Spleen (tissue), 11 donors: Measurements from ENCODE around the gene ST6GALNAC3. TPM values are rescaled to one million over a fixed set of nuclear protein-coding genes. Genes with fewer than 3 reads are reported as not detected.
"Not testable (repeated sequence)": the region's sequence is repeated elsewhere in the genome, so short reads cannot be mapped to it uniquely, and the experiment has no call there.

Experiments
- DNase-seq: peaks from one replicate; pipeline ENCODE4 v3.0.0-alpha.2; 2020
- H3K27ac ChIP-seq, 8 donors: fragments of 200-600 bp; sonication (generic) in 7 of 8; 1 replicate in 4 of 8; 2 replicates in 4 of 8; pipeline versions ENCODE4 v1.5.0 to v1.8.0; 2016 to 2021; ENCODE audit warnings: inconsistent platforms in 4 of 8, mild to moderate bottlenecking in 4 of 8, moderate library complexity in 1 of 8
- H3K27me3 ChIP-seq, 7 donors: fragments of 200-600 bp; sonication (generic) in 6 of 7; replicated peaks in 1 of 7; 1 replicate in 4 of 7; 2 replicates in 3 of 7; pipeline versions ENCODE4 v1.5.0 to v1.8.0; 2016 to 2021; ENCODE audit warnings: inconsistent platforms in 3 of 7, mild to moderate bottlenecking in 1 of 7
- H3K36me3 ChIP-seq, 6 donors: fragments of 200-600 bp; sonication (generic) in 5 of 6; 1 replicate in 4 of 6; 2 replicates in 2 of 6; pipeline versions ENCODE4 v1.5.0 to v1.8.0; 2016 to 2021; ENCODE audit warnings: inconsistent platforms in 2 of 6
- H3K4me1 ChIP-seq, 6 donors: fragments of 200-600 bp; sonication (generic) in 5 of 6; 1 replicate in 3 of 6; 2 replicates in 3 of 6; pipeline versions ENCODE4 v1.5.0 to v1.8.0; 2016 to 2021; ENCODE audit warnings: inconsistent platforms in 3 of 6
- H3K4me3 ChIP-seq, 8 donors: fragments of 200-600 bp; sonication (generic) in 7 of 8; 1 replicate in 4 of 8; 2 replicates in 4 of 8; pipeline versions ENCODE4 v1.5.0 to v1.8.0; 2016 to 2021; ENCODE audit warnings: inconsistent platforms in 4 of 8, mild to moderate bottlenecking in 4 of 8, moderate library complexity in 2 of 8
- H3K9me3 ChIP-seq, 8 donors: fragments of 200-600 bp; sonication (generic) in 7 of 8; 1 replicate in 4 of 8; 2 replicates in 4 of 8; pipeline versions ENCODE4 v1.5.0 to v1.8.0; 2016 to 2021; ENCODE audit warnings: inconsistent platforms in 4 of 8
- CTCF ChIP-seq, 11 experiments: fragments of 200-600 bp in 7 of 11; fragments of 450-650 bp in 4 of 11; sonication (generic) in 4 of 11; IDR thresholded peaks in 8 of 11; conservative IDR thresholded peaks in 3 of 11; 1 replicate in 7 of 11; 2 replicates in 4 of 11; pipeline versions ENCODE4 v1.4.0 to v1.8.0; 2016 to 2021; ENCODE audit warnings: antibody characterized with exemption in 11 of 11, inconsistent platforms in 4 of 11, mild to moderate bottlenecking in 1 of 11
- POLR2A ChIP-seq, 3 donors: fragments of 450-650 bp; IDR thresholded peaks; one replicate each; pipeline ENCODE4 v1.5.1; 2017; ENCODE audit warnings: antibody characterized with exemption in 3 of 3, mild to moderate bottlenecking in 1 of 3
- POLR2AphosphoS5 ChIP-seq, 3 donors: sonication (generic); formaldehyde crosslinking; IDR thresholded peaks; one replicate each; pipeline ENCODE4 v1.5.1; 2017; ENCODE audit warnings: antibody characterized with exemption in 3 of 3
- WGBS, 5 donors: extraction: QIAGEN DNeasy Blood & Tissue Kit in 3 of 5; methylation state at CpG; one replicate each; pipeline versions ENCODE4 v1.1.5 to v1.1.7; 2013 to 2018; 5-methylcytosine and 5-hydroxymethylcytosine counted together
- intact Hi-C: fragments of 100-400 bp; cut with DNase I; formaldehyde crosslinking; loops from one replicate; pipeline ENCODE4 v1.15.0; 2023; ENCODE audit warnings: low total_unique reads
- polyA plus RNA-seq, 3 donors: library from polyadenylated mRNA; stranded (reverse); fragments of 200-250 nt; gene quantifications; one replicate each; pipeline ENCODE4 v1.2.1, GENCODE V29; 2013
- total RNA-seq, 7 donors: library from RNA; depleted of rRNA in 3 of 7; stranded (reverse); fragments of >200 nt in 3 of 7; fragmentation: NEBNext Ultra II Directional in 4 of 7; extraction: Animal tissue kit (Norgen Biotek cat#: 25700) in 4 of 7; gene quantifications; one replicate each; pipeline versions ENCODE4 v1.1.0 to v1.2.1, GENCODE V29; 2016 to 2021
- donor health status: healthy with polysubstance abuse.
- donor health status: DM: no; HTN: no; CAD: no; lungs with moderate emphysema.
- donor health status: DM: no; HTN: no; CAD: no.
- donor health status: Bipolar disorder and iron deficiency.
- donor health status: healthy.
- donor health status: DM: no; HTN: no; CAD: no.
- donor health status: DM: yes; HTN: yes; CAD: no.

The ST6GALNAC3 gene
- total and polyA plus RNA-seq, 10 donors = 0.93 to 24.7 (median 10.1) TPM

DNA sequence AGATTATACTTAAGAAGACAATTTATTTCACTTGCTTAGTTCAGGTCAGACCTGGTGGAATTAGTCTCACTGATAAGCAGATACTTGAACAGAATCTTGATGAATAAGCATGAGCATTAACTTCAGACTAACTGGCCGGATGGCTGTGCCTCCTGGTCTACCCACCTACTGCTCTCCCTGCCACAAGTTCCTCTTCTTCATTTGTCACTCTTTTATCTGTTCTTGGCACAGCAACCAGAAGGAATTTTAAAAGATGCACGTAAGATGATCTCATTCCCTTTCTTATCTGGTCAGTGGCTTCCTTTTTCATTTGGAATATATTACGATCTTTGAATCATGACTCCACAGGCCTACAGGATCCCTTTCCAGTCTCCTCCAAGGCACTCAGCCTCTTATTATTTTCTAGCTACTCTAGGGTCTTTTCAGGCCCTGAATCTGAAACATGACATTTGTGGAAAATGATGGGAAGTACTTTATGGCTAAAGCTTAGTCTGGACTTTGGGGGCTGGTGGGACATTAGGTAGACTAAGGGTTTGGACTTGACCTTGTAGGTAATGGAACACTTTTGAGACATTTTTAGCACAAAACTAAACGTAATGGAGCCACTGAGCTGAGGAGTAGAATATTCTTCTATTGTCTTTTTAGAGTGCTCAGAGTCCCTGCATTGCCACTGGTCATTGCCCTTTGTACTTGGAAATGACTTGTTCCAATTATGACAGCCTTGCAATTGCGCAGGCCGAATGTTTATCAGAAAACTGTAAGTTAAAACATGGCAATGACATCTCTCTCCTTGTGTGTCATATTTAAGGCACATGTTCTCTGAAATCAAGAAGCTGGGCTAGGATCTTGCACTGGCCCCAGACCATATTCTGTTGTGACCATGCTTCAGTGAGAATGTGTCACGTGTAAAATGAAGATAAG, 16.0 kb downstream of the ST6GALNAC3 start:
- TF ChIP-seq CTCF (IDR thresholded peaks at IDR 0.05 in 8 of 11, conservative IDR thresholded peaks at IDR 0.05 in 3 of 11) (no peak), POLR2AphosphoS5 (IDR thresholded peaks at IDR 0.05) (no peak), POLR2A (IDR thresholded peaks at IDR 0.05) (no peak)
- no peaks in the 10 kb centered on the region for H3K27me3 ChIP-seq
- peaks cover 0 to 5% (median 0%) of the 10 kb centered on the region in 6 donors for H3K4me1 ChIP-seq
- no peak overlapping the region for H3K27ac ChIP-seq
- intact Hi-C loops = no loop called here
- no peak for DNase-seq
- no peak overlapping the region for H3K4me3 ChIP-seq
- H3K9me3 ChIP-seq = no peaks in the 10 kb centered on the region
- WGBS, 5 donors = 62 to 77% (median 68%) methylated on average over 7 of the region's 7 CpGs
- no peaks in the 10 kb centered on the region for H3K36me3 ChIP-seq

- H3K4me3 ChIP-seq = no peak overlapping the region
- no peaks in the 10 kb centered on the region for H3K27me3 ChIP-seq
- H3K36me3 ChIP-seq = no peaks in the 10 kb centered on the region
- H3K4me1 ChIP-seq = peaks cover 0 to 5% (median 0%) of the 10 kb centered on the region in 6 donors
- DNase-seq = no peak
- WGBS, 5 donors = 78 to 92% (median 81%) methylated on average over 3 of the region's 3 CpGs
- H3K27ac ChIP-seq = no peak overlapping the region
- H3K9me3 ChIP-seq = peaks cover 0 to 3% (median 0%) of the 10 kb centered on the region in 8 donors
- intact Hi-C loops = no loop called here
- no peak for TF ChIP-seq POLR2A (IDR thresholded peaks at IDR 0.05)
- TF ChIP-seq CTCF (IDR thresholded peaks at IDR 0.05 in 8 of 11, conservative IDR thresholded peaks at IDR 0.05 in 3 of 11) = no peak
- TF ChIP-seq POLR2AphosphoS5 (IDR thresholded peaks at IDR 0.05) = no peak
These were observed 18.3 kb downstream of the ST6GALNAC3 start for GRCh38 chr1:76092812-76093211.

GRCh38 chr1:76093522-76094312, 19.2 kb downstream of the ST6GALNAC3 start:
- H3K36me3 ChIP-seq = no peaks in the 10 kb centered on the region
- H3K9me3 ChIP-seq = peaks cover 0 to 3% (median 0%) of the 10 kb centered on the region in 8 donors
- 80 to 91% (median 84%) methylated on average over 8 of the region's 8 CpGs for WGBS, 5 donors
- H3K4me1 ChIP-seq = peaks cover 0 to 5% (median 0%) of the 10 kb centered on the region in 6 donors
- no peak overlapping the region for H3K27ac ChIP-seq
- DNase-seq = no peak
- no peaks in the 10 kb centered on the region for H3K27me3 ChIP-seq
- intact Hi-C loops = no loop called here
- TF ChIP-seq POLR2A (IDR thresholded peaks at IDR 0.05) = no peak
- no peak overlapping the region for H3K4me3 ChIP-seq

DNA sequence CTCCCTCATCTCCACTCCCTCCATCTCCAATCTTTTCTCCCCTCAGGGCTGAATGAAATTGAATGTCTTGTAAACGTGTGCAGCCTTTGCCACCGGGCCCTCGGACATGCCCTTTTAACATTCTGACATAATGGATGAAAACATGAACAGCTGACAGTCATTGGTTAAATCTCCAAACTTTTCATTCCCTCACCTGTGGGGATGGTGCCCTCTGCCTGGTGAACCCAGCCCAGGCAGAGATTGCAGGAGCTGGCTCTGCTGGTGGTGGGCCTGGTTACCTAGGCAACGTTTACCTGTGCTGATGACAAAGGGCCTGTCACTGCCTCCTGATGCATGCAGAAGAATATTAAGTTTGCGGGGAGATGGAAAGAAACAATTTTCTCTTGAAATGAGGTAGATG, 21.3 kb downstream of the ST6GALNAC3 start:
- TF ChIP-seq POLR2AphosphoS5 (IDR thresholded peaks at IDR 0.05) (no peak), CTCF (IDR thresholded peaks at IDR 0.05 in 8 of 11, conservative IDR thresholded peaks at IDR 0.05 in 3 of 11) (no peak), POLR2A (IDR thresholded peaks at IDR 0.05) (no peak)
- no peaks in the 10 kb centered on the region for H3K36me3 ChIP-seq
- no peaks in the 10 kb centered on the region for H3K4me1 ChIP-seq
- no peak overlapping the region for H3K4me3 ChIP-seq
- 75 to 83% (median 80%) methylated on average over 5 of the region's 5 CpGs for WGBS, 5 donors
- no peaks in the 10 kb centered on the region for H3K27me3 ChIP-seq
- intact Hi-C loops = no loop called here
- no peak overlapping the region for H3K27ac ChIP-seq
- no peak for DNase-seq
- peaks cover 0 to 3% (median 0%) of the 10 kb centered on the region in 8 donors for H3K9me3 ChIP-seq

- H3K27ac ChIP-seq, intact Hi-C loops, H3K27me3 ChIP-seq, DNase-seq, H3K4me1 ChIP-seq, H3K4me3 ChIP-seq, H3K36me3 ChIP-seq, H3K9me3 ChIP-seq: not testable (repeated sequence)
- WGBS, 5 donors = 87 to 97% (median 93%) methylated on average over 8 of the region's 8 CpGs
These were observed 22.5 kb downstream of the ST6GALNAC3 start for GRCh38 chr1:76097064-76097463.
